ENCODE data around the gene CDK1. TPM values are rescaled to one million over a fixed set of nuclear protein-coding genes. Genes with fewer than 3 reads are reported as not detected.

CDK1 gene
- total and polyA plus RNA-seq, 2 donors (not counting 3 experiments of a cell fraction or from before 2014, with no cell fraction given), result 19.9 to 70.1 TPM

GRCh38 chr10:60819271-60819670, 41.0 kb downstream of the CDK1 start:
- no peaks in the 10 kb centered on the region for H3K27me3 ChIP-seq (ENCODE audit: control insufficient read depth in 2 of 2, insufficient read depth in 2 of 2, low read length in 2 of 2)
- no peak for DNase-seq (ENCODE audit: low read depth, low spot score)
- no peaks in the 10 kb centered on the region for H3K79me2 ChIP-seq (ENCODE audit: control insufficient read depth, insufficient read depth, low read length)
- no peaks in the 10 kb centered on the region for H3K9me3 ChIP-seq (replicated peaks; ENCODE audit: control insufficient read depth, insufficient read depth, low read length)
- H2AFZ ChIP-seq (ENCODE audit: low read depth, low read length), result no peak overlapping the region
- FAIRE-seq, result no peak
- H3K9me1 ChIP-seq (replicated peaks; ENCODE audit: control insufficient read depth, extremely low read depth, insufficient read depth, low read length), result no peaks in the 10 kb centered on the region
- TF ChIP-seq, protein P1, sequence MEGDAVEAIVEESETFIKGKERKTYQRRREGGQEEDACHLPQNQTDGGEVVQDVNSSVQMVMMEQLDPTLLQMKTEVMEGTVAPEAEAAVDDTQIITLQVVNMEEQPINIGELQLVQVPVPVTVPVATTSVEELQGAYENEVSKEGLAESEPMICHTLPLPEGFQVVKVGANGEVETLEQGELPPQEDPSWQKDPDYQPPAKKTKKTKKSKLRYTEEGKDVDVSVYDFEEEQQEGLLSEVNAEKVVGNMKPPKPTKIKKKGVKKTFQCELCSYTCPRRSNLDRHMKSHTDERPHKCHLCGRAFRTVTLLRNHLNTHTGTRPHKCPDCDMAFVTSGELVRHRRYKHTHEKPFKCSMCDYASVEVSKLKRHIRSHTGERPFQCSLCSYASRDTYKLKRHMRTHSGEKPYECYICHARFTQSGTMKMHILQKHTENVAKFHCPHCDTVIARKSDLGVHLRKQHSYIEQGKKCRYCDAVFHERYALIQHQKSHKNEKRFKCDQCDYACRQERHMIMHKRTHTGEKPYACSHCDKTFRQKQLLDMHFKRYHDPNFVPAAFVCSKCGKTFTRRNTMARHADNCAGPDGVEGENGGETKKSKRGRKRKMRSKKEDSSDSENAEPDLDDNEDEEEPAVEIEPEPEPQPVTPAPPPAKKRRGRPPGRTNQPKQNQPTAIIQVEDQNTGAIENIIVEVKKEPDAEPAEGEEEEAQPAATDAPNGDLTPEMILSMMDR (IDR thresholded peaks at IDR 0.05; ENCODE audit: extremely low read depth in 1 of 2, insufficient read depth in 1 of 2, low read depth in 1 of 2, low read length in 2 of 2), result no peak
- no peak for TF ChIP-seq GATA2 (IDR thresholded peaks at IDR 0.05; ENCODE audit: insufficient read depth, insufficient read length, low read depth, low read length)
- TF ChIP-seq MYC (IDR thresholded peaks at IDR 0.05; ENCODE audit: low read depth, low read length), result no peak
- no peak for TF ChIP-seq FOS (IDR thresholded peaks at IDR 0.05; ENCODE audit: borderline replicate concordance, insufficient read depth, low read length)
- TF ChIP-seq EZH2 (IDR thresholded peaks at IDR 0.05; ENCODE audit: borderline replicate concordance, low read depth, low read length, severe bottlenecking), result no peak
- no peak for TF ChIP-seq POLR2A (IDR thresholded peaks at IDR 0.05; ENCODE audit: low read depth, low read length)
- TF ChIP-seq JUN (IDR thresholded peaks at IDR 0.05; ENCODE audit: borderline replicate concordance, insufficient read depth, insufficient read length, low read depth), result no peak
- TF ChIP-seq POLR2AphosphoS5 (IDR thresholded peaks at IDR 0.05; ENCODE audit: insufficient read depth, low read depth, low read length), result no peak
- no peak for TF ChIP-seq MAX (IDR thresholded peaks at IDR 0.05; ENCODE audit: insufficient read depth, insufficient read length)
- no TSS peak for BruUV-seq (replicated peaks)
- no peaks in the 10 kb centered on the region for H3K36me3 ChIP-seq (ENCODE audit: control insufficient read depth in 2 of 2, extremely low read depth in 1 of 2, insufficient read depth in 2 of 2, low read length in 2 of 2)
- no peaks in the 10 kb centered on the region for H4K20me1 ChIP-seq (replicated peaks; ENCODE audit: control insufficient read depth, extremely low read depth, insufficient read depth, low read length)
- intact Hi-C loops (cut with micrococcal nuclease), result loop anchor here (5.0 to 10.0 kb wide), 4 partner anchors 658 to 1998 kb away; partner anchors contain the start of gene EGR2
- no peak overlapping the region for H3K4me2 ChIP-seq (ENCODE audit: insufficient read depth, low read length)
- ChIA-PET POLR2A (no interaction called here), CTCF (interaction anchor here (0.8 to 5.3 kb wide), 16 partner anchors 8 to 1426 kb away, joined by 3 to 83 read pairs (median 4); partner anchors contain the start of gene RHOBTB1)
- dilution Hi-C loops (cut with MboI; ENCODE audit: extremely low pct_ligation_motif_present, low sequenced_read_pairs), result no loop called here
- H3K9ac ChIP-seq (replicated peaks; ENCODE audit: extremely low read depth, insufficient read depth, low read length), result no peak overlapping the region
- H3K27ac ChIP-seq (ENCODE audit: insufficient read depth, low read depth, low read length), result no peak overlapping the region
- no peak overlapping the region for H3K4me3 ChIP-seq (replicated peaks in 1 of 3; ENCODE audit: insufficient read depth in 1 of 3, low read depth in 1 of 3, low read length in 3 of 3)
- peaks cover 35% of the 10 kb centered on the region for H3K4me1 ChIP-seq (ENCODE audit: control insufficient read depth, extremely low read depth, insufficient read depth, low read length)

Data from endothelial cell of umbilical vein (primary cell).